ENCODE data around the gene DAZAP1. TPM values are rescaled to one million over a fixed set of nuclear protein-coding genes. Genes with fewer than 3 reads are reported as not detected.

The DAZAP1 gene
- total and polyA plus RNA-seq, 2 of the 4 experiments (the other 2 are of a cell fraction): 22.0 to 62.8 TPM

GRCh38 chr19:1467215-1467489 is 59.8 kb downstream of the DAZAP1 start:
- Histone ChIP-seq H3K4me3 (ENCODE audit: insufficient read depth, low read depth, low read length) (no peak overlapping the region), H4K20me1 (ENCODE audit: insufficient read depth, low read length) (peaks cover 64% of the 10 kb centered on the region)

More at GRCh38 chr19:1467215-1467489, 59.8 kb downstream of the DAZAP1 start:
- no peak overlapping the region for H3K56ac ChIP-seq (ENCODE audit: extremely low read depth, insufficient read depth, low read length)
- BruUV-seq (replicated peaks): no TSS peak
- H2BK120ac ChIP-seq (ENCODE audit: low read depth, low read length): no peak overlapping the region
- H3K27ac ChIP-seq (ENCODE audit: insufficient read depth, low read length): no peak overlapping the region
- TF ChIP-seq FOS (IDR thresholded peaks at IDR 0.05; ENCODE audit: low read depth, low read length) (no peak), MAFK (IDR thresholded peaks at IDR 0.05; ENCODE audit: low read depth, low read length) (no peak), POLR2A (IDR thresholded peaks at IDR 0.05; ENCODE audit: low read depth, low read length) (no peak), SMC3 (IDR thresholded peaks at IDR 0.05; ENCODE audit: low read depth, low read length) (no peak), BHLHE40 (IDR thresholded peaks at IDR 0.05; ENCODE audit: low read depth, low read length) (no peak), CHD1 (IDR thresholded peaks at IDR 0.05; ENCODE audit: low read depth, low read length) (no peak), MXI1 (IDR thresholded peaks at IDR 0.05; ENCODE audit: borderline replicate concordance, low read depth, low read length) (no peak)
- TF ChIP-seq, protein P1, sequence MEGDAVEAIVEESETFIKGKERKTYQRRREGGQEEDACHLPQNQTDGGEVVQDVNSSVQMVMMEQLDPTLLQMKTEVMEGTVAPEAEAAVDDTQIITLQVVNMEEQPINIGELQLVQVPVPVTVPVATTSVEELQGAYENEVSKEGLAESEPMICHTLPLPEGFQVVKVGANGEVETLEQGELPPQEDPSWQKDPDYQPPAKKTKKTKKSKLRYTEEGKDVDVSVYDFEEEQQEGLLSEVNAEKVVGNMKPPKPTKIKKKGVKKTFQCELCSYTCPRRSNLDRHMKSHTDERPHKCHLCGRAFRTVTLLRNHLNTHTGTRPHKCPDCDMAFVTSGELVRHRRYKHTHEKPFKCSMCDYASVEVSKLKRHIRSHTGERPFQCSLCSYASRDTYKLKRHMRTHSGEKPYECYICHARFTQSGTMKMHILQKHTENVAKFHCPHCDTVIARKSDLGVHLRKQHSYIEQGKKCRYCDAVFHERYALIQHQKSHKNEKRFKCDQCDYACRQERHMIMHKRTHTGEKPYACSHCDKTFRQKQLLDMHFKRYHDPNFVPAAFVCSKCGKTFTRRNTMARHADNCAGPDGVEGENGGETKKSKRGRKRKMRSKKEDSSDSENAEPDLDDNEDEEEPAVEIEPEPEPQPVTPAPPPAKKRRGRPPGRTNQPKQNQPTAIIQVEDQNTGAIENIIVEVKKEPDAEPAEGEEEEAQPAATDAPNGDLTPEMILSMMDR (conservative IDR thresholded peaks at IDR 0.05; ENCODE audit: low read depth, low read length): no peak
- TF ChIP-seq, protein P2, sequence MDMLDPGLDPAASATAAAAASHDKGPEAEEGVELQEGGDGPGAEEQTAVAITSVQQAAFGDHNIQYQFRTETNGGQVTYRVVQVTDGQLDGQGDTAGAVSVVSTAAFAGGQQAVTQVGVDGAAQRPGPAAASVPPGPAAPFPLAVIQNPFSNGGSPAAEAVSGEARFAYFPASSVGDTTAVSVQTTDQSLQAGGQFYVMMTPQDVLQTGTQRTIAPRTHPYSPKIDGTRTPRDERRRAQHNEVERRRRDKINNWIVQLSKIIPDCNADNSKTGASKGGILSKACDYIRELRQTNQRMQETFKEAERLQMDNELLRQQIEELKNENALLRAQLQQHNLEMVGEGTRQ (IDR thresholded peaks at IDR 0.05; ENCODE audit: low read depth, low read length): no peak
- ChIA-PET CTCF (no interaction called here), POLR2A (ENCODE audit: unreplicated experiment) (no interaction called here)
- H3K23ac ChIP-seq (ENCODE audit: low read depth, low read length): no peak overlapping the region
- H3K4ac ChIP-seq (ENCODE audit: low read depth, low read length): no peak overlapping the region
- H2BK15ac ChIP-seq (ENCODE audit: low read depth, low read length): no peak overlapping the region
- peaks cover 0 to 6% of the 10 kb centered on the region in 2 experiments; a peak in 1 of 4 replicates for H3K79me1 ChIP-seq (ENCODE audit: low read depth in 1 of 2, low read length in 2 of 2)
- 9% methylated on average over 11 of the region's 36 CpGs; no CpG with 5 or more reads in 1 of the 2 experiments for WGBS, 2 experiments (ENCODE audit: extremely low coverage in 2 of 2, insufficient read length in 1 of 2)
- peaks cover 21% of the 10 kb centered on the region for H3K4me1 ChIP-seq (ENCODE audit: control insufficient read depth, insufficient read depth, low read length)
- H3K9me3 ChIP-seq (ENCODE audit: control insufficient read depth, insufficient read depth, low read length): no peaks in the 10 kb centered on the region; the same call in 1 of the 2 replicates
- no peak for DNase-seq
- dilution Hi-C loops (cut with HindIII; ENCODE audit: low sequenced_read_pairs, unreplicated experiment): no loop called here
- H3K4me2 ChIP-seq (ENCODE audit: low read depth, low read length): no peak overlapping the region
- no peak overlapping the region for H2BK20ac ChIP-seq (ENCODE audit: low read depth, low read length)
- no peak overlapping the region for H3K18ac ChIP-seq (ENCODE audit: low read depth, low read length)
- H2AK5ac ChIP-seq (ENCODE audit: low read depth, low read length): no peak overlapping the region
- peaks cover 62% of the 10 kb centered on the region for H3K27me3 ChIP-seq (ENCODE audit: control insufficient read depth, insufficient read depth, low read length)
- no peak overlapping the region for H4K8ac ChIP-seq (ENCODE audit: low read depth in 2 of 2, low read length in 2 of 2)
- H3K14ac ChIP-seq (replicated peaks; ENCODE audit: low read depth, low read length): no peak overlapping the region
- in situ Hi-C loops (cut with MboI; ENCODE audit: low sequenced_read_pairs): no loop called here
- no peak for ATAC-seq (ENCODE audit: low read depth)
- no peaks in the 10 kb centered on the region for H3K36me3 ChIP-seq (ENCODE audit: control insufficient read depth, insufficient read depth, low read length)
- H4K91ac ChIP-seq (ENCODE audit: insufficient read depth, low read depth, low read length): no peak overlapping the region
- H4K5ac ChIP-seq (ENCODE audit: low read depth, low read length): no peak overlapping the region
- no peak overlapping the region for H2AFZ ChIP-seq (replicated peaks; ENCODE audit: low read length, poor library complexity)
- H2BK5ac ChIP-seq (ENCODE audit: low read depth, low read length, poor library complexity, severe bottlenecking): no peak overlapping the region
- H3K9me1 ChIP-seq (ENCODE audit: insufficient read depth, low read length): no peaks in the 10 kb centered on the region
- intact Hi-C loops (cut with micrococcal nuclease): no loop called here
- H2AK9ac ChIP-seq (replicated peaks; ENCODE audit: low read depth, low read length, poor library complexity): no peak overlapping the region
- no peak overlapping the region for H3K9ac ChIP-seq (ENCODE audit: low read depth, low read length)
